Endothelial cell of umbilical vein (primary cell): ENCODE data around the gene TMEM121B. TPM values are rescaled to one million over a fixed set of nuclear protein-coding genes. Genes with fewer than 3 reads are reported as not detected.

Experiments used
- BruUV-seq: library from RNA; stranded (reverse); fragments of 400-500 nt; replicated peaks from 2 replicates; lab custom pipeline; 2021; lab: Mats Ljungman, UMichigan
- CTCF ChIA-PET: fragments of 300-600, 350-600 bp; sonication (Branson Sonifier 250); formaldehyde crosslinking; loops from one replicate; lab custom pipeline; 2021; ENCODE audit warnings: antibody characterized with exemption, inconsistent platforms; lab: Charles Lee
- POLR2A ChIA-PET: fragments of 300-600, 350-600 bp; sonication (Branson Sonifier 250); formaldehyde crosslinking; loops from one replicate; lab custom pipeline; 2021; ENCODE audit warnings: antibody characterized with exemption, inconsistent platforms; lab: Charles Lee
- DNase-seq: peaks from one replicate; pipeline ENCODE4 v3.0.0-alpha.2; 2011; ENCODE audit warnings: low read depth, low spot score
- FAIRE-seq: peaks from 2 replicates; lab custom pipeline; 2011; peaks lifted over from hg19 to GRCh38; lab: Jason Lieb, UNC
- H2AFZ ChIP-seq: 2 replicates; pipeline ENCODE4 v1.6.0; 2012; ENCODE audit warnings: low read depth, low read length, control low read depth, inconsistent platforms
- H3K27ac ChIP-seq: 2 replicates; pipeline ENCODE4 v1.5.1; 2011; ENCODE audit warnings: low read depth, mild to moderate bottlenecking, control low read depth, low read length, moderate library complexity; ENCODE audit not compliant: insufficient read depth
- H3K27me3 ChIP-seq, 2 experiments: 2 replicates each; pipeline versions ENCODE4 v1.6.0 to v1.6.1; 2011; ENCODE audit warnings: low read length in 2 of 2, mixed read lengths in 1 of 2; ENCODE audit not compliant: control insufficient read depth in 2 of 2, insufficient read depth in 2 of 2
- H3K36me3 ChIP-seq, 2 experiments: 2 replicates in 1 of 2; 3 replicates in 1 of 2; pipeline ENCODE4 v1.5.1; 2011; ENCODE audit warnings: low read length in 2 of 2, mild to moderate bottlenecking in 1 of 2, moderate library complexity in 1 of 2; ENCODE audit not compliant: control insufficient read depth in 2 of 2, insufficient read depth in 2 of 2; ENCODE audit errors: extremely low read depth in 1 of 2
- H3K4me1 ChIP-seq: 3 replicates; pipeline ENCODE4 v1.5.1; 2011; ENCODE audit warnings: mild to moderate bottlenecking, low read length; ENCODE audit not compliant: control insufficient read depth, insufficient read depth; ENCODE audit errors: extremely low read depth
- H3K4me2 ChIP-seq: 2 replicates; pipeline ENCODE4 v1.6.1; 2011; ENCODE audit warnings: low read length, control low read depth, mixed read lengths; ENCODE audit not compliant: insufficient read depth
- H3K4me3 ChIP-seq, 3 experiments: fragments of 200-600 bp in 1 of 3; sonication (generic), shearing (Covaris generic) in 1 of 3; replicated peaks in 1 of 3; 2 replicates each; pipeline ENCODE4 v1.5.1; 2011 to 2016; ENCODE audit warnings: control low read depth in 3 of 3, low read length in 3 of 3, mild to moderate bottlenecking in 2 of 3, inconsistent platforms in 1 of 3, low read depth in 1 of 3, moderate library complexity in 1 of 3; ENCODE audit not compliant: insufficient read depth in 1 of 3
- H3K79me2 ChIP-seq: 2 replicates; pipeline ENCODE4 v1.6.0; 2012; ENCODE audit warnings: low read length, inconsistent platforms; ENCODE audit not compliant: control insufficient read depth, insufficient read depth
- H3K9ac ChIP-seq: replicated peaks from 2 replicates; pipeline ENCODE3; 2011; ENCODE audit warnings: low read length, control low read depth; ENCODE audit not compliant: insufficient read depth; ENCODE audit errors: extremely low read depth
- H3K9me1 ChIP-seq: replicated peaks from 3 replicates; pipeline ENCODE4 v1.6.0; 2011; ENCODE audit warnings: mild to moderate bottlenecking, low read length; ENCODE audit not compliant: control insufficient read depth, insufficient read depth; ENCODE audit errors: extremely low read depth
- H3K9me3 ChIP-seq: replicated peaks from 2 replicates; pipeline ENCODE4 v1.5.1; 2012; ENCODE audit warnings: low read length, inconsistent platforms; ENCODE audit not compliant: control insufficient read depth, insufficient read depth
- H4K20me1 ChIP-seq: replicated peaks from 2 replicates; pipeline ENCODE3; 2011; ENCODE audit warnings: mild to moderate bottlenecking, low read length; ENCODE audit not compliant: control insufficient read depth, insufficient read depth; ENCODE audit errors: extremely low read depth
- CTCF ChIP-seq, 2 donors: IDR thresholded peaks; 1 replicate in 1 of 2; 2 replicates in 1 of 2; pipeline ENCODE4 v1.5.1; 2011; ENCODE audit warnings: low read length in 2 of 2, mild to moderate bottlenecking in 2 of 2, moderate library complexity in 2 of 2, control low read depth in 1 of 2, inconsistent platforms in 1 of 2, low read depth in 1 of 2; ENCODE audit not compliant: insufficient read depth in 1 of 2; ENCODE audit errors: extremely low read depth in 1 of 2
- GATA2 ChIP-seq: IDR thresholded peaks from 2 replicates; pipeline ENCODE4 v1.7.0; 2011; ENCODE audit warnings: low read depth, mild to moderate bottlenecking, moderate library complexity, mixed read lengths, low read length; ENCODE audit not compliant: insufficient read length, insufficient read depth
- MAX ChIP-seq: IDR thresholded peaks from 2 replicates; pipeline ENCODE4 v1.6.1; 2011; ENCODE audit not compliant: insufficient read depth, insufficient read length
- MYC ChIP-seq: IDR thresholded peaks from one replicate; pipeline ENCODE4 v1.6.1; 2011; ENCODE audit warnings: mild to moderate bottlenecking, low read depth, low read length
- POLR2A ChIP-seq: IDR thresholded peaks from 2 replicates; pipeline ENCODE4 v1.6.1; 2012; ENCODE audit warnings: low read depth, mild to moderate bottlenecking, control low read depth, low read length
- dilution Hi-C: fragments of 300-500 bp; cut with MboI; formaldehyde crosslinking; loops from one replicate; pipeline ENCODE4 v1.15.0; 2019; ENCODE audit warnings: low sequenced_read_pairs; ENCODE audit not compliant: extremely low pct_ligation_motif_present
- intact Hi-C: fragments of 100-400 bp; cut with micrococcal nuclease; formaldehyde crosslinking; loops from one replicate; pipeline ENCODE4 v1.10.0; 2022
- polyA plus RNA-seq, 4 experiments: library from polyadenylated mRNA; depleted of rRNA in 3 of 4; stranded (reverse) in 3 of 4; unstranded in 1 of 4; fragments of >200 nt; gene quantifications; 2 replicates each; pipeline versions ENCODE4 v1.2.1 to v1.2.3, GENCODE V29; 2011 to 2012; ENCODE audit warnings: missing spikeins in 1 of 4
- total RNA-seq: library from RNA; stranded (reverse); gene quantifications from 2 replicates; pipeline ENCODE4 v1.2.3, GENCODE V29; 2021

Gene TMEM121B
- total and polyA plus RNA-seq, 2 donors (not counting 3 experiments of a cell fraction or from before 2014, with no cell fraction given), result 0.18 to 0.33 TPM

- BruUV-seq, result no TSS peak
- no peak for FAIRE-seq
- Histone ChIP-seq H2AFZ (no peak overlapping the region), H3K9ac (no peak overlapping the region), H3K79me2 (no peaks in the 10 kb centered on the region), H3K4me2 (no peak overlapping the region), H4K20me1 (no peaks in the 10 kb centered on the region), H3K27ac (no peak overlapping the region), H3K27me3 (peaks cover 13 to 15% of the 10 kb centered on the region in 2 experiments), H3K4me3 (no peak overlapping the region), H3K4me1 (peaks cover 3% of the 10 kb centered on the region), H3K9me1 (no peaks in the 10 kb centered on the region), H3K36me3 (no peaks in the 10 kb centered on the region), H3K9me3 (no peaks in the 10 kb centered on the region)
- CTCF ChIA-PET, result interaction anchor here (1.7 to 2.3 kb wide), 3 partner anchors 20 to 386 kb away, joined by 5 to 7 read pairs (median 7); no protein-coding TSS in a partner anchor
- TF ChIP-seq GATA2 (no peak), CTCF (IDR thresholded peaks at IDR 0.05; ENCODE audit: extremely low read depth in 1 of 2, insufficient read depth in 1 of 2, low read depth in 1 of 2, low read length in 2 of 2) (no peak), MAX (no peak), MYC (no peak), POLR2A (no peak)
- intact Hi-C loops, result no loop called here
- POLR2A ChIA-PET, result no interaction called here
- dilution Hi-C loops, result no loop called here
- no peak for DNase-seq
Measured at GRCh38 chr22:17115945-17116565, 5.1 kb downstream of the TMEM121B start.
